ENCODE data around the gene MTHFD2L. TPM values are rescaled to one million over a fixed set of nuclear protein-coding genes. Genes with fewer than 3 reads are reported as not detected.

Gene MTHFD2L
- total RNA-seq, 3 donors from 2014 or later, result 10.7 to 12.9 (median 11.6) TPM

- peak; percentile 5 for TF ChIP-seq CTCF (IDR thresholded peaks at IDR 0.05)
- intact Hi-C loops (cut with DNase I, micrococcal nuclease), result loop anchor here (5.0 to 10.0 kb wide), 2 partner anchors 470 to 472 kb away; no protein-coding TSS in a partner anchor
- Histone ChIP-seq H3K4me1 (ENCODE audit: low read depth) (no peaks in the 10 kb centered on the region), H3K4me3 (no peak overlapping the region), H3K9me3 (no peaks in the 10 kb centered on the region), H3K36me3 (ENCODE audit: low read depth) (no peaks in the 10 kb centered on the region)
- ATAC-seq (no peak), DNase-seq (no peak)
Observed at GRCh38 chr4:74134500-74134852, 23.4 kb upstream of the MTHFD2L start.

- Histone ChIP-seq H3K4me1 (ENCODE audit: low read depth) (no peaks in the 10 kb centered on the region), H3K4me3 (no peak overlapping the region), H3K36me3 (ENCODE audit: low read depth) (no peaks in the 10 kb centered on the region), H3K9me3 (no peaks in the 10 kb centered on the region)
- ATAC-seq (no peak), DNase-seq (no peak)
- no peak for TF ChIP-seq CTCF (IDR thresholded peaks at IDR 0.05)
- intact Hi-C loops (cut with DNase I, micrococcal nuclease), result no loop called here
Observed at GRCh38 chr4:74146581-74147129, 11.3 kb upstream of the MTHFD2L start.

DNA sequence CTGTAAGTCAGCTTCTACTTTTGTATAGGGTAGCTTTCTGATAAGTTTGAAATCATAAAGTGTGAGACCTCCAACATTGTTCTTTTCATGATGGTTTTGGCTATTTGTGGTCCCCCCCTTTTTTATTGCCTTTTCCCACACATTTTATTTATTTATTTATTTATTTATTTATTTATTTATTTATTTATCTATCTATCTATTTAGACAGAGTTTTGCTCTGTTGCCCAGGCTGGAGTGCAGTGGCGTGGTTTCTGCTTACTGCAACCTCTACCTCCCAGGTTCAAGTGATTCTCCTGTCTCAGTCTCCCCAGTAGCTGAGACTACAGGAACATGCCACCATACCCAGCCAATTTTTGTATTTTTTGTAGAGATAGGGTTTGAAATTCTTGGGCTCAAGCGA, 9.7 kb upstream of the MTHFD2L start:
- Histone ChIP-seq H3K36me3 (ENCODE audit: low read depth) (no peaks in the 10 kb centered on the region), H3K4me1 (ENCODE audit: low read depth) (no peaks in the 10 kb centered on the region), H3K9me3 (no peaks in the 10 kb centered on the region), H3K4me3 (no peak overlapping the region)
- ATAC-seq (no peak), DNase-seq (no peak)
- no peak for TF ChIP-seq CTCF (IDR thresholded peaks at IDR 0.05)
- intact Hi-C loops (cut with DNase I, micrococcal nuclease), result no loop called here

DNA sequence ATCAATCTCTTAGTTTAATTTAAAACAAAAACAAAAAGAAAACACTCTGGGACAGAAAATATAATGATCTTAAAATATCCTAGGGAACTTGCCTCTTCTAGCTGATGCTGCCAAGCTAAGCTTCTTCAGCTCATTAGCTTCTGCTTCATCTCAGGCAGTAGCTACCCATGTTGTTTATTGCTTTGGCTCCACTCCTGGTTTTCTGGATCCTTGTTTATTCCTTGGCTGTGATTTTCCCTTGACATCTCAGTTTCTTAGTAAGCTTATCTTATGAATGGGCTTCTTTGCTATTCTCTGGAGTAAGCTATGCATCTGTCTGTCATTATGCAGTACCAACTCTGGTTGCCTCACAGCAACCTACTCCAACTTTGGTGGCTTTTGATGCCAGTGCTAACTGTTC, 5.1 kb upstream of the MTHFD2L start:
- TF ChIP-seq CTCF (IDR thresholded peaks at IDR 0.05), result no peak
- Histone ChIP-seq H3K9me3 (no peaks in the 10 kb centered on the region), H3K4me3 (no peak overlapping the region), H3K36me3 (ENCODE audit: low read depth) (no peaks in the 10 kb centered on the region), H3K4me1 (ENCODE audit: low read depth) (peaks cover 15% of the 10 kb centered on the region)
- no peak for DNase-seq
- intact Hi-C loops (cut with DNase I, micrococcal nuclease), result no loop called here
- no peak for ATAC-seq

DNA sequence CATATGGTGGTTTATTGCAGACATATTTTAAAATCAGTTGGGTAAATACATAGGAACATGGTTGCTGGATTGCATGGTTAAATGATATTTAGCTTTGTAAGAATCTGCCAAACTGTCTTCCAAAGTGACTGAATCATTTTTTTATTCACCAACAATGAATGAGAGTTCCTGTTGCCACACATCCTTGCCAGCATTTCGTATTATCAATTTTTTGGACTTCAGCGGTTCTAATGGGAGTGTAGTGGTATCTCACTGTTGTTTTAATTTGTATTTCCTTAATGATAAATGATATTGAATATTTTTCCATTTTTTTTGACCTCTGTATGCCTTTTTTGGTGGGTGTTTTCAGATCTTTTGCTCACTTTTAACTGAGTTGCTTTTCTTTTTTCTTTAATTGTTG, 1.4 kb upstream of the MTHFD2L start:
- ATAC-seq (no peak), DNase-seq (no peak)
- H3K9me3 ChIP-seq, result no peaks in the 10 kb centered on the region
- H3K36me3 ChIP-seq (ENCODE audit: low read depth), result no peaks in the 10 kb centered on the region
- peaks cover 25% of the 10 kb centered on the region for H3K4me1 ChIP-seq (ENCODE audit: low read depth)
- intact Hi-C loops (cut with DNase I, micrococcal nuclease), result no loop called here
- TF ChIP-seq CTCF (IDR thresholded peaks at IDR 0.05), result no peak
- no peak overlapping the region for H3K4me3 ChIP-seq

GRCh38 chr4:74157154-74157553, 764 bp upstream of the MTHFD2L start:
- no peak overlapping the region for H3K4me3 ChIP-seq
- DNase-seq, result no peak
- no peaks in the 10 kb centered on the region for H3K9me3 ChIP-seq
- ATAC-seq, result no peak
- intact Hi-C loops (cut with DNase I, micrococcal nuclease), result no loop called here
- peaks cover 25% of the 10 kb centered on the region for H3K4me1 ChIP-seq (ENCODE audit: low read depth)
- TF ChIP-seq CTCF (IDR thresholded peaks at IDR 0.05), result no peak
- no peaks in the 10 kb centered on the region for H3K36me3 ChIP-seq (ENCODE audit: low read depth)
